Regular cardiac myocyte (primary cell): ENCODE results near the gene SEMA6C. TPM values are rescaled to one million over a fixed set of nuclear protein-coding genes. Genes with fewer than 3 reads are reported as not detected.

Experiments
- total RNA-seq: library from RNA; depleted of rRNA; stranded (reverse); fragments of >200 nt; gene quantifications from 2 replicates; pipeline ENCODE4 v1.2.3, GENCODE V29; 2014

The SEMA6C gene, protein sequence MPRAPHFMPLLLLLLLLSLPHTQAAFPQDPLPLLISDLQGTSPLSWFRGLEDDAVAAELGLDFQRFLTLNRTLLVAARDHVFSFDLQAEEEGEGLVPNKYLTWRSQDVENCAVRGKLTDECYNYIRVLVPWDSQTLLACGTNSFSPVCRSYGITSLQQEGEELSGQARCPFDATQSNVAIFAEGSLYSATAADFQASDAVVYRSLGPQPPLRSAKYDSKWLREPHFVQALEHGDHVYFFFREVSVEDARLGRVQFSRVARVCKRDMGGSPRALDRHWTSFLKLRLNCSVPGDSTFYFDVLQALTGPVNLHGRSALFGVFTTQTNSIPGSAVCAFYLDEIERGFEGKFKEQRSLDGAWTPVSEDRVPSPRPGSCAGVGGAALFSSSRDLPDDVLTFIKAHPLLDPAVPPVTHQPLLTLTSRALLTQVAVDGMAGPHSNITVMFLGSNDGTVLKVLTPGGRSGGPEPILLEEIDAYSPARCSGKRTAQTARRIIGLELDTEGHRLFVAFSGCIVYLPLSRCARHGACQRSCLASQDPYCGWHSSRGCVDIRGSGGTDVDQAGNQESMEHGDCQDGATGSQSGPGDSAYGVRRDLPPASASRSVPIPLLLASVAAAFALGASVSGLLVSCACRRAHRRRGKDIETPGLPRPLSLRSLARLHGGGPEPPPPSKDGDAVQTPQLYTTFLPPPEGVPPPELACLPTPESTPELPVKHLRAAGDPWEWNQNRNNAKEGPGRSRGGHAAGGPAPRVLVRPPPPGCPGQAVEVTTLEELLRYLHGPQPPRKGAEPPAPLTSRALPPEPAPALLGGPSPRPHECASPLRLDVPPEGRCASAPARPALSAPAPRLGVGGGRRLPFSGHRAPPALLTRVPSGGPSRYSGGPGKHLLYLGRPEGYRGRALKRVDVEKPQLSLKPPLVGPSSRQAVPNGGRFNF
- total RNA-seq: 1.1 and 1.3 TPM in 2 replicates

DNA sequence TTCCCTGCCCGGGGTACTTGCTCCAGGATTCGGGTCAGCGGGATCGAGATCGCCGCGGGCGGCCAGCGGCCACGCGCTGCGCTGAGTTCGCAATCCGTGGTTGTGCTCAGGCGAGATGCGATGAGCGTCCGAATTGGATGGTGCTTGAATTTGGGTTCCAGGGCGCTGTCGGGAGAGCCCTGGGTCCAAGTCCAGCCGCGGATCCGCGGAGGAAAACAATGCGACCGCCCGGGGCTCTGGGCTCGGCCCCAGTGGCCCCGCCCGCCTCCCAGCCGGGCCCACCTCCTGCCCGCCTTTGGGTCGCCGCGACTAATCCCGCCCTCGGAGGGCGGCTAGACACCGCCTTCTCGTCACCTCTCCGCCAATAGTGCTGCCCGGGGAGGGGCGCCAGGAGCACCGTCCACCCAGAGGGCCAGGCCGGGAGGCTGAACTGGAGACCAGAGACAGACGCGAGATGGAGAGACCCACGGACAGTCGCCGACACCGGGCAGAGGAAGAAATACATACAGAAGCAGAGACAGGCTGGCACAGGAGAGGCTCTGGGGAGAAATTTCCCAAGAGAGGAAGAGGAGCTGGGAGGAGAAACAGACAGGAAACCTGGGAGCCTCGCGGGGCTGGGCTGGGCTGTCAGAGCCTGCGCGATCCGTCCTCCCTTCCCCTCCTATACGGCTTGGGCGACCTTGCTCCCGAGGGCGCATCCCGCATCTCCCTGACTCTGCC, at the start of gene SEMA6C:
TSS of gene SEMA6C (minus strand) at position 220 of the 720 bp plus-strand sequence. CDS start 4,010 bp downstream, outside the sequence.

DNA sequence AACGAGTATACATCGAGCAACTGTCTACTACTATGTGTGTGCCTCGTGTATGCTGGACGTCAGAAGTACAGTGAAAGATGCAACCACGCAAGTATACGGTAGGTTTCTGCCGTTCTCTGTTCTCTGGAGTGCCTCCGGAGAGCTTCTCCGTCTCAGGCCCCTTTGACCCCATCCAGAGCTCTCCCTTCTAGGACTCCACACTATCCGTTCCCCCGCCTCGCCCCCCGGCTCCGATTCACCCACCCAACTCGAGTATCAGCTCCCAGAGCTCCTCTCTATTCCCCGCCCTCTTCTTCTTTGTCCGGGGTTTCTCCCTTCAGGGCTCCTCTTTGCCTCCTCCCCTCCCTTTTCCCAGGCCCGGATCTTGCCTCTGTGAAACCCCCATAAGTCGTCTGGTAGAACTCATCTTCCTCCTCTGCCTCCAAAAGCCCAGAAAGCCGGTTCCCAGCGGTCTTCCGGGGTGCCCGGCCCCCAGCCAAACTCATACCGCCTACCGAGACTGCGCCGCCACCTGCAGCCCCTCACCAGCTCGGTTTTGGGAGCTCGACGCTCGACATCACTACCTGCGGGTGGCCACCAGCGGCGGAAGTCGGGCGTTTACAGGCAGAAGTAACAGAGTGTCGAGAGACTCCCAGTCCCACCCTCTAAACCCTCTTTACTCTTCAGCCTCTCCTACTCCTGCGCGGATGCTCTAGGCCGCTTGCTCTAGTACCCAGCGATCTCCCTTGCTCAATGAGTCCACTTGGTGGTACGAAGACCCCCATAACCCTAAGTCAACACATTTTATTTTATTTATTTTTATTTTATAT, 43.4 kb upstream of the SEMA6C start, which contains the start of gene VPS72:
TSS of gene VPS72 (minus strand) at position 561 of the 809 bp plus-strand sequence. CDS start at position 485, 76 bp downstream.

DNA sequence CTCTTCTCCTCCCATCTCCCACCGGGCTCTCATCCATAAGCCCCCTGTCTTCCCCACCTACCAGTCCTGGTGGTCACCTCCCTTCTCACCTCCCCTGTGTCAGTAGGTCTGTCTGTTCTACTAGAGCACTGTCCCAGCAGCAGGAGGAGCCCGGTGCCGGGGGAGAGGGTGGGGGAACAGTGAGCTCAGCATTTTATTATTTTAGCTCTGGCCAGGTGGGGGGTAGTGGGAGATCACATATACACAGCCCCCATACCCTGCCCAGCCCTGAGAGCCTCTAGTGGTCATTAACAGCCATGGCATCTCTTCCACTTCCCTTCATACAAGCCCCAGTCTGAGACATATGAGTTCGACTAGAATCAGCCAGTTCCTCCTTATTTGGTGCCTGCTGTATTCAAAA, 29.4 kb upstream of the SEMA6C start, which contains the start of gene TMOD4:
TSS of gene TMOD4 (minus strand) at position 119 of the 400 bp plus-strand sequence. CDS start 1,106 bp downstream, outside the sequence.

DNA sequence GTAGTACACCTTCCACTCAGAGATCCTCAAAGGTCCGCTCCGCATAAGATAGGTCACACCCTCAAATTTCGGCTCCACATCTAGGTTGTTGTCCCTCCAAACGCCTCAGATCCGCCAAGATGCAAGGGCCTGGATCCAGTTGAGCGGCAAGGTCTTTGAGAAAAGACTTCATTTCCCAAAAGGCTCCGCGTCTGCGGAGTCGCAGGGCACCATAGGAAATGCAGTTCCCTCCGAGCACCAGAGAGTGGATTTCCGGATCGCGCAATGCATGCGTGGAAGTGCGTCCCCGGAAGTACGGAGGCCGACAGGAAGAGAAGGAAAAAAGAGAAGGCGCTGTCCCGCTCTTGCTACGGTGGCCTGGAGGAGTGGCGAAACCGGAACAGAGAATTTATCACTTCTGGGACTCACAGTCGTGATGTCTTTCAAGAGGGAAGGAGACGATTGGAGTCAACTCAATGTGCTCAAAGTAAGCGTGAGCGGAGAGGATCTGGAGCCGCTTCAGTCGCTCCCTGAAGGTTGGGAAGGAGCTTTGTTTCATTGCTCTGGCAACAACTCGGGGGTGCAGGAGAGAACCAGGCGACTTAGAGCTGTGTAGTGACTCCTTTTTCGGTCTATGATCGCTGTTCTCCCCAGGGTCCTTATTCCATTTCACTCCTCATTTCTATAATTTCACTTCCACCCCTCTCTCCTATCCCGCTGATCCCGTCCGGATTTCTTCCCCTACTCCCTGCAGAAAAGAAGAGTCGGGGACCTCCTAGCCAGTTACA, 19.5 kb upstream of the SEMA6C start, which contains the start of the genes LYSMD1 and SCNM1:
TSS of gene LYSMD1 (minus strand) at position 165 of the 767 bp plus-strand sequence. CDS start 644 bp downstream, outside the sequence.
TSS of gene SCNM1 (plus strand) at position 407 of the 767 bp plus-strand sequence. CDS start at position 416, 9 bp downstream.

DNA sequence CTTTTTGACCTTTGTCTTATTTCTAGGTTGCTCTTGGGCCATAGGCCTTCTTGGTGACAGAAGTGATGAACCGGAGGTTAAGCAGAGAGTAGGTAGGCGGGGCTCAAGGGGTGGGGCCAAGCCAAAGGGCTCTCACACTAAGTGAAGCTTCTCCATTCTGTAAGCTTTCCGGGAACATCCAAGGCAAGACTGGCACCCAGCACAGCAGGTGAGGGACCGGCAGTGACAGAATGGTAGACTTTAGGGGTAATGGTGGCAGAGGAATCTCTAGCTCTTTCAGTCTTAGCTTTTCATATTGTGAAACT, 10.0 kb upstream of the SEMA6C start, which contains the start of gene TNFAIP8L2:
TSS of gene TNFAIP8L2 (plus strand) at position 135 of the 305 bp plus-strand sequence. CDS start 2,049 bp downstream, outside the sequence.

Other genes with a start within 250 kb of the SEMA6C start
- gene SETDB1, start 220.3 kb downstream of the SEMA6C start, total RNA-seq: 21.9 and 26.8 TPM in 2 replicates
- gene CERS2, start 171.8 kb downstream of the SEMA6C start, total RNA-seq: 108 and 150 TPM in 2 replicates
- not detected in 2 replicates for gene ANXA9, start 164.3 kb downstream of the SEMA6C start, total RNA-seq
- gene MINDY1, start 139.7 kb downstream of the SEMA6C start, total RNA-seq: 6.5 and 8.5 TPM in 2 replicates
- 5.9 and 10.7 TPM in 2 replicates for gene PRUNE1, start 138.2 kb downstream of the SEMA6C start, total RNA-seq
- gene BNIPL, start 110.0 kb downstream of the SEMA6C start, total RNA-seq: 0.28 and 0.38 TPM in 2 replicates
- gene C1orf56, start 98.9 kb downstream of the SEMA6C start, total RNA-seq: 1.5 and 1.7 TPM in 2 replicates
- 46.2 and 69.2 TPM in 2 replicates for gene CDC42SE1, start 87.0 kb downstream of the SEMA6C start, total RNA-seq
- gene MLLT11, start 86.2 kb downstream of the SEMA6C start, total RNA-seq: 5.9 and 6.3 TPM in 2 replicates
- gene GABPB2, start 75.9 kb downstream of the SEMA6C start, total RNA-seq: 21.3 and 21.7 TPM in 2 replicates
- gene TNFAIP8L2, start 10.0 kb upstream of the SEMA6C start, total RNA-seq: not detected in 2 replicates
- 3.9 and 6.7 TPM in 2 replicates for gene LYSMD1, start 19.3 kb upstream of the SEMA6C start, total RNA-seq
- gene SCNM1, start 19.5 kb upstream of the SEMA6C start, total RNA-seq: 20.1 and 25.7 TPM in 2 replicates
- gene TMOD4, start 29.4 kb upstream of the SEMA6C start, total RNA-seq: 0.19 TPM in 1 of 2 replicates, not detected in the other
- 37.2 and 53.1 TPM in 2 replicates for gene VPS72, start 43.6 kb upstream of the SEMA6C start, total RNA-seq
- gene PIP5K1A, start 51.9 kb upstream of the SEMA6C start, total RNA-seq: 54.7 and 58.3 TPM in 2 replicates
- 194 and 281 TPM in 2 replicates for gene PSMD4, start 108.1 kb upstream of the SEMA6C start, total RNA-seq
- gene ZNF687, start 135.7 kb upstream of the SEMA6C start, total RNA-seq: 7.1 and 7.6 TPM in 2 replicates
- gene PI4KB, start 180.8 kb upstream of the SEMA6C start, total RNA-seq: 42.0 and 95.1 TPM in 2 replicates
- 33.9 and 47.4 TPM in 2 replicates for gene RFX5, start 200.6 kb upstream of the SEMA6C start, total RNA-seq
- 18.8 and 19.7 TPM in 2 replicates for gene SELENBP1, start 226.1 kb upstream of the SEMA6C start, total RNA-seq